PC-3 (cell line): Measurements from ENCODE around the gene B4GALT5. TPM values are rescaled to one million over a fixed set of nuclear protein-coding genes. Genes with fewer than 3 reads are reported as not detected.
A peak's percentile ranks its signal among the peaks of the same experiment; 100 is the strongest.

Experiments
- ATAC-seq: fragments of 200-7000 bp; cut with Tn5 transposase; 2 replicates; pipeline ENCODE4 v1.9.1; 2020; ENCODE audit warnings: mild to moderate bottlenecking, moderate library complexity
- BruUV-seq: library from RNA; stranded (reverse); fragments of 400-500 nt; replicated peaks from 2 replicates; lab custom pipeline; 2021; lab: Mats Ljungman, UMichigan
- CTCF ChIA-PET: fragments of 300-600 bp; sonication (Branson Sonifier 250); formaldehyde crosslinking; loops from one replicate; lab custom pipeline; 2022; ENCODE audit warnings: antibody characterized with exemption; lab: Charles Lee
- POLR2A ChIA-PET: fragments of 300-600 bp; sonication (Branson Sonifier 250); formaldehyde crosslinking; loops from one replicate; lab custom pipeline; 2022; ENCODE audit warnings: antibody characterized with exemption; ENCODE audit not compliant: unreplicated experiment; lab: Charles Lee
- DNase-seq: peaks from one replicate; pipeline ENCODE4 v3.0.0-alpha.2; 2015
- H2AFZ ChIP-seq: fragments of 300-600 bp; sonication (generic); 2 replicates; pipeline ENCODE4 v1.6.0; 2016; ENCODE audit warnings: antibody characterized with exemption, low read length
- H3F3A ChIP-seq: fragments of 300-600 bp; sonication (generic); one replicate; pipeline ENCODE4 v1.6.0; 2017; ENCODE audit warnings: antibody characterized with exemption, low read length, control low read depth, mild to moderate bottlenecking; ENCODE audit not compliant: unreplicated experiment
- H3K27ac ChIP-seq: fragments of 300-600 bp; sonication (generic); 2 replicates; pipeline ENCODE4 v1.5.1; 2016; ENCODE audit warnings: mild to moderate bottlenecking, low read length
- H3K27me3 ChIP-seq: fragments of 300-600 bp; sonication (generic); 2 replicates; pipeline ENCODE4 v1.6.1; 2016; ENCODE audit warnings: low read length, mixed read lengths
- H3K36me3 ChIP-seq: fragments of 300-600 bp; sonication (generic); 2 replicates; pipeline ENCODE4 v1.6.1; 2016; ENCODE audit warnings: low read depth, mixed run types, low read length, mixed read lengths
- H3K4me1 ChIP-seq: fragments of 300-600 bp; sonication (generic); 2 replicates; pipeline ENCODE4 v1.5.1; 2016; ENCODE audit warnings: low read length; ENCODE audit not compliant: insufficient read depth
- H3K4me2 ChIP-seq: fragments of 300-600 bp; sonication (generic); 2 replicates; pipeline ENCODE4 v1.6.0; 2016; ENCODE audit warnings: low read length
- H3K4me3 ChIP-seq: fragments of 300-600 bp; sonication (generic); 2 replicates; pipeline ENCODE4 v1.5.1; 2016; ENCODE audit warnings: mild to moderate bottlenecking, low read length, mixed read lengths
- H3K79me2 ChIP-seq: fragments of 300-600 bp; sonication (generic); 2 replicates; pipeline ENCODE4 v1.6.1; 2017; ENCODE audit warnings: low read length, mixed read lengths
- H3K9ac ChIP-seq: fragments of 300-600 bp; sonication (generic); 2 replicates; pipeline ENCODE4 v1.6.0; 2016; ENCODE audit warnings: mild to moderate bottlenecking, low read length
- H3K9me2 ChIP-seq: fragments of 300-600 bp; sonication (generic); replicated peaks from 2 replicates; pipeline ENCODE4 v1.6.1; 2016; ENCODE audit warnings: mixed run types, low read length, mixed read lengths
- H3K9me3 ChIP-seq: fragments of 300-600 bp; sonication (generic); 2 replicates; pipeline ENCODE4 v1.6.1; 2016; ENCODE audit warnings: low read length, mixed read lengths
- H4K20me1 ChIP-seq: fragments of 300-600 bp; sonication (generic); 2 replicates; pipeline ENCODE4 v1.6.1; 2016; ENCODE audit warnings: low read length, mixed read lengths
- EZH2 ChIP-seq: fragments of 300-600 bp; sonication (generic); IDR thresholded peaks from one replicate; pipeline ENCODE4 v1.6.1; 2017; ENCODE audit warnings: antibody characterized with exemption, mild to moderate bottlenecking, low read length; ENCODE audit not compliant: unreplicated experiment
- EZH2phosphoT487 ChIP-seq: fragments of 300-600 bp; sonication (generic); IDR thresholded peaks from 2 replicates; pipeline ENCODE4 v1.6.1; 2018; ENCODE audit warnings: mild to moderate bottlenecking, antibody characterized with exemption, low read length, borderline replicate concordance
- intact Hi-C: fragments of 100-400 bp; cut with micrococcal nuclease; formaldehyde crosslinking; loops from 2 replicates; pipeline ENCODE4 v1.9.0; 2023
- total RNA-seq: library from RNA; depleted of rRNA; stranded (reverse); fragments of >200 nt; gene quantifications from 2 replicates; pipeline ENCODE4 v1.2.3, GENCODE V29; 2014
- TF ChIP-seq, protein P1 (sequence below): fragments of 300-600 bp; sonication (generic); conservative IDR thresholded peaks from 2 replicates; pipeline ENCODE4 v1.5.1; 2017; ENCODE audit warnings: antibody characterized with exemption, low read depth, mild to moderate bottlenecking, low read length

B4GALT5 gene
- total RNA-seq, 1 experiment from 2014 or later: 18.1 TPM

DNA sequence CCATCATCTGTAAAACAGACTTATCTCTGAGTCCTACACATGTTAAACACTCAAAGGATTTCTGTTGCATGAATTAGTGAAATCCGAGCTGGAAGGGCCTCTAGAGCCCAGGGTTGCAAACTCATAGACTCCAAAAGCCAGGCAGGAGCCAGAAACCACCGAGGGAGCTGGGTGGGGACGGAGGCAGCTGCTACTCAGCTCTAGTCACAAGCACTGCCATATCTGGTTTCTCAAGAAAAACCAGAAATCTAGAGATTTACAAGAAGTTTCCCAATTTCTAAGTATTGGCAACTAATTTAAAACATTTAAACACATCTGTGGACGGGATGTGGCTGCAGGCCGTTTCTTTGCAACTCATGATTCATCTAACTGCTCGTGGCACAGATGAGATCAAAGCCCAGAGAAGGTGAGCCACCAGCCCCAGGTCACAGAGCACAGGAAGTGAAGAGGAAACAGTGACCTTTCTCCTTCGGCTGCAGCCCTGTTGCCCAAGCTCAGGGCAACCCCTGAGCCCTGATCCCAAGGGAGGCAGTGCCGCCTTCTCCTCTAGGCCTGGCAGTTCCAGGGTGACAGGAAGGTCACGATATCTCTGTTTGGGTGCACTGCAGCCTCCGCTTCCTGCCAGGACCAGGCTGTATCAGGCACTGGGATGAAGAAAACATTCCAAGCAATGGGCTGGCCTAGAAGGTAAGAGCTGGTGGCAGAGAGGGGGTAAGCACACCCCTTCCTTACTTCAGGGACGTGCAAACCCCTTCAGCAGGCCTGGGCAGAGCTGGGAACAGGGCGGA lies 119.3 kb downstream of the B4GALT5 start:
- TF ChIP-seq, protein P1, sequence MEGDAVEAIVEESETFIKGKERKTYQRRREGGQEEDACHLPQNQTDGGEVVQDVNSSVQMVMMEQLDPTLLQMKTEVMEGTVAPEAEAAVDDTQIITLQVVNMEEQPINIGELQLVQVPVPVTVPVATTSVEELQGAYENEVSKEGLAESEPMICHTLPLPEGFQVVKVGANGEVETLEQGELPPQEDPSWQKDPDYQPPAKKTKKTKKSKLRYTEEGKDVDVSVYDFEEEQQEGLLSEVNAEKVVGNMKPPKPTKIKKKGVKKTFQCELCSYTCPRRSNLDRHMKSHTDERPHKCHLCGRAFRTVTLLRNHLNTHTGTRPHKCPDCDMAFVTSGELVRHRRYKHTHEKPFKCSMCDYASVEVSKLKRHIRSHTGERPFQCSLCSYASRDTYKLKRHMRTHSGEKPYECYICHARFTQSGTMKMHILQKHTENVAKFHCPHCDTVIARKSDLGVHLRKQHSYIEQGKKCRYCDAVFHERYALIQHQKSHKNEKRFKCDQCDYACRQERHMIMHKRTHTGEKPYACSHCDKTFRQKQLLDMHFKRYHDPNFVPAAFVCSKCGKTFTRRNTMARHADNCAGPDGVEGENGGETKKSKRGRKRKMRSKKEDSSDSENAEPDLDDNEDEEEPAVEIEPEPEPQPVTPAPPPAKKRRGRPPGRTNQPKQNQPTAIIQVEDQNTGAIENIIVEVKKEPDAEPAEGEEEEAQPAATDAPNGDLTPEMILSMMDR: no peak
- TF ChIP-seq EZH2phosphoT487 (peak; percentile 70), EZH2 (no peak)
- H3K4me2 ChIP-seq: peak overlapping the region; percentile 65
- no peaks in the 10 kb centered on the region for H3K79me2 ChIP-seq
- no peaks in the 10 kb centered on the region for H3K27me3 ChIP-seq
- no peaks in the 10 kb centered on the region for H4K20me1 ChIP-seq
- DNase-seq: peak; percentile 97
- intact Hi-C loops: no loop called here
- no peaks in the 10 kb centered on the region for H3K36me3 ChIP-seq
- BruUV-seq: no TSS peak
- no peak overlapping the region for H3K9ac ChIP-seq
- peak overlapping the region; percentile 1; the same call in 1 of the 2 replicates for H3K4me3 ChIP-seq
- ChIA-PET CTCF (no interaction called here), POLR2A (no interaction called here)
- H3K9me3 ChIP-seq: no peaks in the 10 kb centered on the region
- H3K9me2 ChIP-seq: no peaks in the 10 kb centered on the region
- peak overlapping the region; percentile 22; the same call in 1 of the 2 replicates for H2AFZ ChIP-seq
- no peaks in the 10 kb centered on the region for H3F3A ChIP-seq
- H3K4me1 ChIP-seq: peaks cover 30% of the 10 kb centered on the region
- H3K27ac ChIP-seq: peak overlapping the region; percentile 69
- ATAC-seq: peak; percentile 78

- peak overlapping the region; percentile 69 for H3K27ac ChIP-seq
- H3K27me3 ChIP-seq: no peaks in the 10 kb centered on the region
- H3K79me2 ChIP-seq: no peaks in the 10 kb centered on the region
- peak overlapping the region; percentile 65 for H3K4me2 ChIP-seq
- POLR2A ChIA-PET: no interaction called here
- peak overlapping the region; percentile 22 for H2AFZ ChIP-seq
- no peak overlapping the region for H3K9ac ChIP-seq
- no peaks in the 10 kb centered on the region for H3K9me3 ChIP-seq
- peaks cover 30% of the 10 kb centered on the region for H3K4me1 ChIP-seq
- H3K4me3 ChIP-seq: peak overlapping the region; percentile 1; the same call in 1 of the 2 replicates
- H3K9me2 ChIP-seq: no peaks in the 10 kb centered on the region
- DNase-seq (peak; percentile 64), ATAC-seq (no peak)
- no peak for TF ChIP-seq EZH2phosphoT487
- TF ChIP-seq EZH2: no peak
- TF ChIP-seq, protein P1: no peak
- intact Hi-C loops: no loop called here
- no peaks in the 10 kb centered on the region for H3F3A ChIP-seq
- CTCF ChIA-PET: no interaction called here
- BruUV-seq: no TSS peak
- H3K36me3 ChIP-seq: no peaks in the 10 kb centered on the region
- no peaks in the 10 kb centered on the region for H4K20me1 ChIP-seq
These were observed 120.1 kb downstream of the B4GALT5 start for GRCh38 chr20:49593466-49594142.

DNA sequence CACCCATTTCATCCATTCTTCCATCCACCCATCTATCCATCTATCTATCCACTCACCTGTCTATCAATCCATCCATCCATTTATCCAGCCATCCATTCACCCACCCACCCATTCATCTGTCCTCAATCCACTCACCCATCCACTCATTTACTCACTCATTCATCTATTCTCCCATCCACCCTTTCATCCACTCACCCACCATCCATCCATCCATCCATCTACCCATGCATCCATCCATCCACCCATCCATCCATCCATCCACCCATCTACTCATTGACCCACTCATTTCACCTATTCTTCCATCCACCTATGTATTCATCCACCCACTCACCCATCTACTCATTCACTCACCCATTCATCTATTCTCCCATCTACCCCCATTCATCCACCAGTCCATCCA lies 121.6 kb downstream of the B4GALT5 start:
- BruUV-seq: no TSS peak
- TF ChIP-seq, protein P1: no peak
- TF ChIP-seq EZH2phosphoT487: no peak
- no peak for TF ChIP-seq EZH2

More for the DNA sequence above, 121.6 kb downstream of the B4GALT5 start:
- Histone ChIP-seq H3K4me3 (no peak overlapping the region), H3F3A (no peaks in the 10 kb centered on the region), H3K9ac (no peak overlapping the region), H3K27ac (no peak overlapping the region), H3K4me1 (peaks cover 30% of the 10 kb centered on the region), H3K9me3 (no peaks in the 10 kb centered on the region), H3K27me3 (no peaks in the 10 kb centered on the region), H3K79me2 (no peaks in the 10 kb centered on the region), H3K9me2 (no peaks in the 10 kb centered on the region), H2AFZ (no peak overlapping the region), H4K20me1 (no peaks in the 10 kb centered on the region), H3K4me2 (no peak overlapping the region), H3K36me3 (no peaks in the 10 kb centered on the region)
- POLR2A ChIA-PET: no interaction called here
- CTCF ChIA-PET: no interaction called here
- intact Hi-C loops: no loop called here
- DNase-seq: no peak
- ATAC-seq: no peak
